NK-92 (cell line): Measurements from ENCODE around the gene UFD1.
"Not testable (repeated sequence)": the region's sequence is repeated elsewhere in the genome, so short reads cannot be mapped to it uniquely, and the experiment has no call there.

ENCODE experiments used
- DNase-seq: peaks from one replicate; lab custom pipeline; 2025; ENCODE audit not compliant: unreplicated experiment; lab: John Stamatoyannopoulos, UW

UFD1 gene

GRCh38 chr22:19450363-19451175 lies 28.4 kb downstream of the UFD1 start:
- no peak for DNase-seq

- no peak for DNase-seq
Measured at GRCh38 chr22:19449422-19449767, 29.6 kb downstream of the UFD1 start.

- DNase-seq = no peak
Measured at GRCh38 chr22:19448739-19449421, 30.1 kb downstream of the UFD1 start.

DNA sequence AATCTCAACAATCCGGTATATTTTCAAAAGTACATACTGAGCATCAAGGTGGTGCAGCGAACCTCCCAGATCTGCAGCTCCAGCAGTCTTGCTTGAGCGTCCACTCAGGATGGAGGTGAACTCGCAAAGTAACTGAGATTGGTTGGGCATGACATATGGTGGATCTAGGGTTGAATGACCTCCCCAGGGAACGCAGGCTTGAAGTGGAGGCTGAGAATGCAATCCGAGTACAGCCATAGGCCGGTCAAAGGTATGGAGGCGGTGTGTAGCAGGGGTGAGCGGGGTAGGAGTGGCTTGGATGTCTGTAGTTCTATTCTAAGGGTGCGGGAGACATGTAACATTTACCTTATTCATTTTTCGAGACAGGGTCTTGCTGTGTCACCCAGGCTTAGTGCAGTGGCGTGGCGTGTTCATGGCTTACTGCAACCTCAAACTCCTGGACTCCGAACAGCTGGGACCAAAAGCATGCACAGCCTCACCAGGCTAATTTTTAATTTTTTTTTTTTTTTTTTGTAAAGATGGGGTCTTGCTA lies 30.9 kb downstream of the UFD1 start:
- no peak for DNase-seq

- peak; percentile 35 for DNase-seq
Measured at GRCh38 chr22:19447330-19448075, 31.5 kb downstream of the UFD1 start, which contains the start of gene C22orf39. Gene C22orf39, minus strand, starts transcription at chr22:19447711. Its CDS starts 23 bp downstream, at chr22:19447688.

- DNase-seq = no peak
Measured at GRCh38 chr22:19446603-19447329, 32.2 kb downstream of the UFD1 start.

DNA sequence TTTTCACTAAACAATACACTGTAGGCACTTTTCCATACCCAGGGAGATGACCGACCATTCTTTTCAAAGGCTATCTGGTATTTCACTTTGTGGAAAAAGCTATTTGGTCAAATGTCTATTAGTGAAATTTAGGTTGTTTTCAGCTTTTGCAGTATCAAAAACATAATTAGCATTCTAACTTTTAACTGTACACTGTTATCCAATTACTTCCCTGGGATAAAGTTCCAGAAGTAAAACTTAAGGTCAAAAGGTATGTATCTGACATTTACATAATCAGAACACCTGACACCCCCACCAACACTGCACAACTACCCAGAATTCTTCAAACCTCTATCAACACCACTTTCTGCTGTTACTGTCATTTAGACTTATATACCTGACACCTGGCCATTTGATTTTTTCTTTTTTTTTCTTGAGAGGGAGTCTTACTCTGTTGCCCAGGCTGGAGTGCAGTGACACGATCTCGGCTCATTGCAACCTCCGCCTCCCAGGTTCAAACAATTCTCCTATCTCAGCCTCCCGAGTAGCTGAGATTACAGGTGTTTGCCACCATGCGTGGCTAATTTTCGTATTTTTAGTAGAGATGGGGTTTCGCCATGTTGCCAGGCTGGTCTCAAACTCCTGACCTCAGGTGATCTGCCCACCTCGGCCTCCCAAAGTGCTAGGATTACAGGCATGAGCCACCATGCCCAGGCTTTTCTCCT lies 33.6 kb downstream of the UFD1 start:
- not testable (repeated sequence) for DNase-seq

- no peak for DNase-seq
Measured at GRCh38 chr22:19443544-19444211, 35.3 kb downstream of the UFD1 start.

DNA sequence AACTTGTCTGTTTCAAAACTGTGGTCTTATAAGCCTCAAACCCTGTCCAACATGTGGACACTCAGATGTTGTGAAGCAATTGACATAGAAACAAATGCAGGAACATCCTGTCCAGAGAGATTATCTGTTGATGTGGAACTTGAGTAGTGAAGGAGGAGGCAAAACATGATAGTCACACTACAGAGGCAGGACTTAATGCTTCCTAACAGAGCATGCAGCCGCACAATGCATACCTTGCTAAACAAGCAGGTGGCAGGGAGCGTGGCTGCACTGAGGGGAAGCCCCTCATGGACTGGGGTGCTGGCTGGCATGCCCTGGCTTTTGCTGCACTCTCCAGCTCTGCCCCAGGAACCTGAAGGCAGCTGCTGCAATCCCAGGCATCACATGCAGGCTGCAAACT lies 36.8 kb downstream of the UFD1 start:
- DNase-seq = no peak

GRCh38 chr22:19440411-19441195 lies 38.4 kb downstream of the UFD1 start:
- DNase-seq = no peak

DNA sequence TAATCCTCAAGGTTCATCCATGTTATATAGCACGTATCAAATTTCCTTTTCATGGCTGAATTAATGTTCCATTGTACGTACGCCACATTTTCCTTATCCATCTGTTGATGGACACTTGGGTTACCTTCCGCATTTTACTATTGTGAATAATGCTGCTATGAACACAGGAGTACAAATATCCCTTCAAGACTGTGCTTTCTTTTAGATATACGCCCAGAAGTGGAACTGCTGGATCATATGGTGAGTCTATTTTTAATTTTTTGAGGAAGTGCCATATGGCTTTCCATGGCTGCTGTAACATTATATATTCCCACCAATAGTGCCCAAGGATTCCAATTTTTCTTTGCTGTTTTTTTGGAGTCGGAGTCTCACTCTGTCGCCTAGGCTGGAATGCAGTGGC lies 40.7 kb downstream of the UFD1 start:
- DNase-seq = no peak

GRCh38 chr22:19436444-19437161 lies 42.4 kb downstream of the UFD1 start:
- DNase-seq = not testable (repeated sequence)

- no peak for DNase-seq
Measured at GRCh38 chr22:19434829-19435580, 44.0 kb downstream of the UFD1 start.

- no peak for DNase-seq
Measured at GRCh38 chr22:19434401-19434800, 44.6 kb downstream of the UFD1 start.

- DNase-seq = no peak
Measured at GRCh38 chr22:19432133-19432851, 46.7 kb downstream of the UFD1 start, which contains the start of gene MRPL40. Gene MRPL40, plus strand, starts transcription at chr22:19432545. Its CDS starts 10 bp downstream, at chr22:19432555.

DNA sequence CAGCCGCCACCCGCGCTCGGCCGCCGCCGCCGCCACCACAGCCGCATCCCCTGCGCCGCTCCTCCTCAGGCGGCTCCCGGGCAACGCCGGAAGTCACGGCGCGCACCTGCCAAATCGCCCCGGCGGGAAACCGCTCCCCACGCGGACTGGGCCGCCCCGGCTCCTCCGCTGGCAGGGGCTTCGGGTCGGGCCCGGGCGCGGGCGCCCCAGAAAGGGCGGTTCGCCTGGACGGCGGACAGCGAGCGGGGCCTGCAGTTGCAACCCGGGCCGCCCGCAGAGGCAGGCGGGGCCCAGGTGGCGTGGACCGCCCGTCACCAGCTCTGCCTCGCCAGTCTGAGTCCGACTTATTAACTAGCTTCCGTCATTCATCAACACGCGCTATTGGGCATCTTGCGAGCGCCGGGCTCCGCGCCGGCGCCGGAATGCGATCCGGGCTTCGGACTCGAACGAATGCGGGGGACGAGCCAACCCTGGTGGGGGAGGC lies 47.3 kb downstream of the UFD1 start, which contains the start of gene HIRA:
Gene HIRA, minus strand, starts transcription at position 85 of the 484 bp plus-strand sequence. CDS start 257 bp downstream, outside the sequence.
- no peak for DNase-seq
